ENCODE data around the gene DPH7. TPM values are rescaled to one million over a fixed set of nuclear protein-coding genes. Genes with fewer than 3 reads are reported as not detected.
"Not testable (repeated sequence)": the region's sequence is repeated elsewhere in the genome, so short reads cannot be mapped to it uniquely, and the experiment has no call there.

The DPH7 gene
- total and polyA plus RNA-seq, 2 of the 8 experiments (the other 6 are each of a cell fraction or from before 2014, with no cell fraction given): 44.6 to 45.5 TPM

GRCh38 chr9:137513136-137513535, 65.6 kb downstream of the DPH7 start:
- not testable (repeated sequence) for H2BK120ac ChIP-seq (replicated peaks; ENCODE audit: low read depth, low read length); FAIRE-seq; H4K91ac ChIP-seq (replicated peaks; ENCODE audit: insufficient read length, low read length); H2BK5ac ChIP-seq (ENCODE audit: low read depth, low read length); H3K79me2 ChIP-seq (ENCODE audit: control insufficient read depth in 1 of 2, insufficient read depth in 2 of 2, low read length in 2 of 2); H3K23me2 ChIP-seq (ENCODE audit: low read depth, low read length); H3K9ac ChIP-seq (replicated peaks in 1 of 4; ENCODE audit: extremely low read depth in 1 of 4, low read depth in 3 of 4, low read length in 3 of 4); H2AFZ ChIP-seq (ENCODE audit: low read length); H3K4me2 ChIP-seq (ENCODE audit: insufficient read depth in 1 of 2, low read depth in 2 of 2, low read length in 2 of 2); H3K4me1 ChIP-seq (replicated peaks in 1 of 4; ENCODE audit: control insufficient read depth in 3 of 4, insufficient read depth in 4 of 4, low read length in 3 of 4); H3K4ac ChIP-seq (replicated peaks; ENCODE audit: insufficient read length, low read depth, low read length); H2BK20ac ChIP-seq (ENCODE audit: low read length); H2BK15ac ChIP-seq (ENCODE audit: low read length); H3K27me3 ChIP-seq (replicated peaks in 1 of 4; ENCODE audit: control insufficient read depth in 3 of 4, extremely low read depth in 1 of 4, insufficient read depth in 3 of 4, low read length in 3 of 4); DNase-seq (ENCODE audit: low read depth in 1 of 2, low spot score in 2 of 2); H3K79me1 ChIP-seq (ENCODE audit: low read depth, low read length); H3K4me3 ChIP-seq (ENCODE audit: extremely low read depth in 1 of 4, insufficient read depth in 2 of 4, low read depth in 3 of 4, low read length in 4 of 4); H3K14ac ChIP-seq (ENCODE audit: insufficient read length); H3K56ac ChIP-seq (replicated peaks; ENCODE audit: insufficient read length, low read depth, low read length); H3K23ac ChIP-seq (ENCODE audit: insufficient read length); H3K36me3 ChIP-seq (ENCODE audit: control insufficient read depth in 2 of 4, insufficient read depth in 4 of 4, low read length in 3 of 4); H2BK12ac ChIP-seq (ENCODE audit: low read depth, low read length); H4K20me1 ChIP-seq (replicated peaks in 1 of 2; ENCODE audit: control insufficient read depth in 1 of 2, insufficient read depth in 2 of 2, low read length in 2 of 2); H2AK5ac ChIP-seq (ENCODE audit: low read depth, low read length); H4K5ac ChIP-seq (ENCODE audit: insufficient read length, low read depth, low read length); H3K27ac ChIP-seq (ENCODE audit: low read depth, low read length); H3K18ac ChIP-seq (ENCODE audit: extremely low read depth, low read length); H4K8ac ChIP-seq (ENCODE audit: extremely low read depth, insufficient read depth, low read length)
- WGBS, 2 experiments (ENCODE audit: extremely low coverage in 1 of 2, insufficient coverage in 1 of 2, insufficient read length in 1 of 2, insufficient replicate concordance in 2 of 2, low coverage in 1 of 2, low lambda C conversion rate in 2 of 2, missing lambda C conversion rate in 1 of 2): 89% methylated on average over 5 of the region's 5 CpGs; no CpG with 5 or more reads in 1 of the 2 experiments
- CTCF ChIA-PET (ENCODE audit: partially characterized antibody): interaction anchor here (0.6 kb wide), 1 partner anchor 307 kb away, joined by 3 read pairs; no protein-coding TSS in a partner anchor
- H3K9me3 ChIP-seq (ENCODE audit: insufficient read depth in 2 of 2, low read depth in 1 of 2, low read length in 1 of 2): peaks cover 2 to 11% of the 10 kb centered on the region in 2 experiments; a peak in 1 of 4 replicates
- POLR2A ChIA-PET (ENCODE audit: partially characterized antibody): interaction anchor here (0.6 kb wide), 1 partner anchor 9 kb away, joined by 5 read pairs; no protein-coding TSS in a partner anchor
